Measurements from ENCODE around the gene LELP1.
A peak's percentile ranks its signal among the peaks of the same experiment; 100 is the strongest.
"Not testable (repeated sequence)": the region's sequence is repeated elsewhere in the genome, so short reads cannot be mapped to it uniquely, and the experiment has no call there.

The LELP1 gene

GRCh38 chr1:153203130-153203529 is at the start of gene LELP1:
Gene LELP1, plus strand, starts transcription at chr1:153203430. Its CDS starts 1,278 bp downstream, at chr1:153204708.
- in situ Hi-C loops (cut with MboI; ENCODE audit: low pct_unique_long_range_greater_than_20kb, low sequenced_read_pairs), result no loop called here
- no peak for DNase-seq

GRCh38 chr1:153155541-153155940 is 47.7 kb upstream of the LELP1 start:
- no peak for DNase-seq
- in situ Hi-C loops (cut with MboI; ENCODE audit: low pct_unique_long_range_greater_than_20kb, low sequenced_read_pairs), result no loop called here

- in situ Hi-C loops (cut with MboI; ENCODE audit: low pct_unique_long_range_greater_than_20kb, low sequenced_read_pairs), result no loop called here
- DNase-seq, result no peak
Measured at GRCh38 chr1:153168686-153169085, 34.5 kb upstream of the LELP1 start.

- in situ Hi-C loops (cut with MboI; ENCODE audit: low pct_unique_long_range_greater_than_20kb, low sequenced_read_pairs), result no loop called here
Measured at GRCh38 chr1:153174624-153175023, 28.6 kb upstream of the LELP1 start.

GRCh38 chr1:153178922-153179321 is 24.3 kb upstream of the LELP1 start:
- in situ Hi-C loops (cut with MboI; ENCODE audit: low pct_unique_long_range_greater_than_20kb, low sequenced_read_pairs), result no loop called here
- DNase-seq, result no peak

More at GRCh38 chr1:153174624-153175023, 28.6 kb upstream of the LELP1 start:
- no peak for DNase-seq

GRCh38 chr1:153180556-153180955 is 22.7 kb upstream of the LELP1 start:
- in situ Hi-C loops (cut with MboI; ENCODE audit: low pct_unique_long_range_greater_than_20kb, low sequenced_read_pairs), result no loop called here
- DNase-seq, result no peak

GRCh38 chr1:153188301-153188700 is 14.9 kb upstream of the LELP1 start:
- DNase-seq; in situ Hi-C loops (cut with MboI; ENCODE audit: low pct_unique_long_range_greater_than_20kb, low sequenced_read_pairs): not testable (repeated sequence)

- DNase-seq, result peak; percentile 1
- in situ Hi-C loops (cut with MboI; ENCODE audit: low pct_unique_long_range_greater_than_20kb, low sequenced_read_pairs), result no loop called here
Measured at GRCh38 chr1:153190373-153190772, 12.9 kb upstream of the LELP1 start.

GRCh38 chr1:153192697-153193096 is 10.5 kb upstream of the LELP1 start:
- peak; percentile 18 for DNase-seq

GRCh38 chr1:153194331-153195050 is 8.7 kb upstream of the LELP1 start:
- DNase-seq, result no peak
- in situ Hi-C loops (cut with MboI; ENCODE audit: low pct_unique_long_range_greater_than_20kb, low sequenced_read_pairs), result no loop called here

More at GRCh38 chr1:153192697-153193096, 10.5 kb upstream of the LELP1 start:
- in situ Hi-C loops (cut with MboI; ENCODE audit: low pct_unique_long_range_greater_than_20kb, low sequenced_read_pairs), result no loop called here

GRCh38 chr1:153195216-153195615 is 8.0 kb upstream of the LELP1 start:
- in situ Hi-C loops (cut with MboI; ENCODE audit: low pct_unique_long_range_greater_than_20kb, low sequenced_read_pairs), result no loop called here

GRCh38 chr1:153202006-153202405 is 1.2 kb upstream of the LELP1 start:
- in situ Hi-C loops (cut with MboI; ENCODE audit: low pct_unique_long_range_greater_than_20kb, low sequenced_read_pairs), result no loop called here

More at GRCh38 chr1:153195216-153195615, 8.0 kb upstream of the LELP1 start:
- no peak for DNase-seq

GRCh38 chr1:153206631-153207030 is 3.4 kb downstream of the LELP1 start:
- DNase-seq, result no peak
- in situ Hi-C loops (cut with MboI; ENCODE audit: low pct_unique_long_range_greater_than_20kb, low sequenced_read_pairs), result no loop called here

More at GRCh38 chr1:153202006-153202405, 1.2 kb upstream of the LELP1 start:
- no peak for DNase-seq

- in situ Hi-C loops (cut with MboI; ENCODE audit: low pct_unique_long_range_greater_than_20kb, low sequenced_read_pairs), result no loop called here
- DNase-seq, result no peak
Measured at GRCh38 chr1:153210206-153210605, 7.0 kb downstream of the LELP1 start.

- DNase-seq, result no peak
- in situ Hi-C loops (cut with MboI; ENCODE audit: low pct_unique_long_range_greater_than_20kb, low sequenced_read_pairs), result no loop called here
Measured at GRCh38 chr1:153212201-153212600, 9.0 kb downstream of the LELP1 start.

GRCh38 chr1:153213519-153213918 is 10.3 kb downstream of the LELP1 start:
- no peak for DNase-seq
- in situ Hi-C loops (cut with MboI; ENCODE audit: low pct_unique_long_range_greater_than_20kb, low sequenced_read_pairs), result no loop called here

- DNase-seq, result no peak
- in situ Hi-C loops (cut with MboI; ENCODE audit: low pct_unique_long_range_greater_than_20kb, low sequenced_read_pairs), result no loop called here
Measured at GRCh38 chr1:153217212-153217611, 14.0 kb downstream of the LELP1 start, which contains the start of gene PRR9. Gene PRR9, plus strand, starts transcription at chr1:153217584. Its CDS starts 561 bp downstream, at chr1:153218145.

- in situ Hi-C loops (cut with MboI; ENCODE audit: low pct_unique_long_range_greater_than_20kb, low sequenced_read_pairs), result no loop called here
- no peak for DNase-seq
Measured at GRCh38 chr1:153217744-153218416, 14.7 kb downstream of the LELP1 start.

GRCh38 chr1:153220606-153221303 is 17.5 kb downstream of the LELP1 start:
- in situ Hi-C loops (cut with MboI; ENCODE audit: low pct_unique_long_range_greater_than_20kb, low sequenced_read_pairs), result no loop called here
- no peak for DNase-seq
